Esophagus squamous epithelium (tissue), 4 donors: ENCODE data around the gene FBXO41.
A peak's percentile ranks its signal among the peaks of the same experiment; 100 is the strongest.

Experiments used
- POLR2A ChIP-seq, 4 donors: fragments of 450-650 bp; IDR thresholded peaks; one replicate each; pipeline ENCODE4 v1.6.1; 2017; ENCODE audit warnings: antibody characterized with exemption in 4 of 4, mild to moderate bottlenecking in 4 of 4, moderate library complexity in 3 of 4
- TF ChIP-seq, protein P1 (sequence below), 6 experiments: fragments of 450-650 bp in 4 of 6; fragments of 200-600 bp in 2 of 6; sonication (generic) in 2 of 6; IDR thresholded peaks; one replicate each; pipeline ENCODE4 v1.5.1; 2016 to 2019; ENCODE audit warnings: antibody characterized with exemption in 6 of 6, mild to moderate bottlenecking in 4 of 6, moderate library complexity in 4 of 6

- TF ChIP-seq, protein P1, sequence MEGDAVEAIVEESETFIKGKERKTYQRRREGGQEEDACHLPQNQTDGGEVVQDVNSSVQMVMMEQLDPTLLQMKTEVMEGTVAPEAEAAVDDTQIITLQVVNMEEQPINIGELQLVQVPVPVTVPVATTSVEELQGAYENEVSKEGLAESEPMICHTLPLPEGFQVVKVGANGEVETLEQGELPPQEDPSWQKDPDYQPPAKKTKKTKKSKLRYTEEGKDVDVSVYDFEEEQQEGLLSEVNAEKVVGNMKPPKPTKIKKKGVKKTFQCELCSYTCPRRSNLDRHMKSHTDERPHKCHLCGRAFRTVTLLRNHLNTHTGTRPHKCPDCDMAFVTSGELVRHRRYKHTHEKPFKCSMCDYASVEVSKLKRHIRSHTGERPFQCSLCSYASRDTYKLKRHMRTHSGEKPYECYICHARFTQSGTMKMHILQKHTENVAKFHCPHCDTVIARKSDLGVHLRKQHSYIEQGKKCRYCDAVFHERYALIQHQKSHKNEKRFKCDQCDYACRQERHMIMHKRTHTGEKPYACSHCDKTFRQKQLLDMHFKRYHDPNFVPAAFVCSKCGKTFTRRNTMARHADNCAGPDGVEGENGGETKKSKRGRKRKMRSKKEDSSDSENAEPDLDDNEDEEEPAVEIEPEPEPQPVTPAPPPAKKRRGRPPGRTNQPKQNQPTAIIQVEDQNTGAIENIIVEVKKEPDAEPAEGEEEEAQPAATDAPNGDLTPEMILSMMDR (IDR thresholded peaks at IDR 0.05): peak in 3 of 6 experiments; percentile 13 to 37 (median 24)
- no peak for TF ChIP-seq POLR2A (IDR thresholded peaks at IDR 0.05)
These were observed 15.2 kb downstream of the FBXO41 start for GRCh38 chr2:73268830-73269685.
